ENCODE results near the gene ZNF274. TPM values are rescaled to one million over a fixed set of nuclear protein-coding genes. Genes with fewer than 3 reads are reported as not detected.

The ZNF274 gene
- total RNA-seq, 4 donors from 2014 or later: 10.8 to 34.3 (median 29.7) TPM

DNA sequence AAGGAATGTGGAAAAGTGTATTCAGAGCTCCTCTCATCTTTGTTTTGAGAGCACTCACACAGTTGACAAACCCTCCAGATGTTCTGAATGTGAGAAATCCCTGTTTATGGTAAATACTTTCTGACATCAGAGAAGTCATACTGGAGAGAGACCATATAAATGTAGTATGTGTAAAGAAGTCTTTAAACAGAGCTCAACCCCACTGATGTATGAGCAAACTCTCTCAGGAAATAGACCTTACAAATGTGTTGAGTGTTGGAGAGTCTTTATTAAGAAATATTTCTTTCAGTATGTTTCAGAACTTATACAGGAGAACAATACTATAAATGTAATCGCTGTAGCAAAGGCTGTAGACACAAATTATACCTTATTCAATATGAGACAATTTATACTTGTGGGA is 16.6 kb upstream of the ZNF274 start:
- intact Hi-C loops (cut with DNase I; ENCODE audit: low total_unique reads): loop anchor here (5.0 kb wide), 1 partner anchor 1469 kb away; no protein-coding TSS in a partner anchor

DNA sequence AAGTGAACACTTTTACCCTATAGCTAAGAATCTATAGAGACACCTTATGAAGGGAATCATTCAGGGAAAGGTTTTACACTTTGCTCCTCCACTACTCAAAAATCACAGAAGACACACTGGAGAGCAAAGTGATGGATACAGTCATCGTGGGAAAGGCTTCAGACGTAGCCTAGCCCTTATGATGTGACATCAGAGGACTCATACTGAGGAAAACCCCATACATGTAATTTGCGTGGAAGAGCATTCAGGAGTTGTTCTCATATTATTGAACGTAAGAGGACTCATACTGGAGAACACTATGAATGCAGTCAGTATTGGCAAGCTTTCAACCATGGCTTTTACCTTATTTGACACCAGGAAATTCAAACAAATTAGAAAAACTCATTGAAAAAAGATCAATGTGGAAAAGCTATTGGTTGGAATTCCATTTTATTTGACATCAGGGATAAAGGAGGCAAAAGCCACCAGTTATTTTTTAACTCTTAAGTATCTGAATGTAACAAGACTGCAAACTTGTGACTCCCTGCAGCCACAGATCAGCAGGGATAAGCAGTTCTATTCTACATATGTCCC is 16.1 kb upstream of the ZNF274 start:
- no peak overlapping the region for H3K27ac ChIP-seq
- peaks cover 0 to 50% of the 10 kb centered on the region in 2 donors for H3K9me3 ChIP-seq
- no peak for DNase-seq
- no peaks in the 10 kb centered on the region for H3K27me3 ChIP-seq
- intact Hi-C loops (cut with DNase I; ENCODE audit: low total_unique reads): loop anchor here (5.0 kb wide), 1 partner anchor 1469 kb away; no protein-coding TSS in a partner anchor
- no peak for TF ChIP-seq POLR2A (IDR thresholded peaks at IDR 0.05)
- no peak for TF ChIP-seq CTCF (IDR thresholded peaks at IDR 0.05)
- H3K36me3 ChIP-seq: no peaks in the 10 kb centered on the region
- no peaks in the 10 kb centered on the region for H3K4me1 ChIP-seq
- no peak overlapping the region for H3K4me3 ChIP-seq

More for the DNA sequence above, 16.6 kb upstream of the ZNF274 start:
- peaks cover 0 to 49% of the 10 kb centered on the region in 2 donors for H3K9me3 ChIP-seq
- no peak overlapping the region for H3K27ac ChIP-seq
- no peak for DNase-seq
- H3K4me3 ChIP-seq: no peak overlapping the region
- H3K36me3 ChIP-seq: no peaks in the 10 kb centered on the region
- no peaks in the 10 kb centered on the region for H3K27me3 ChIP-seq
- no peaks in the 10 kb centered on the region for H3K4me1 ChIP-seq
- no peak for TF ChIP-seq CTCF (IDR thresholded peaks at IDR 0.05)
- TF ChIP-seq POLR2A (IDR thresholded peaks at IDR 0.05): no peak

DNA sequence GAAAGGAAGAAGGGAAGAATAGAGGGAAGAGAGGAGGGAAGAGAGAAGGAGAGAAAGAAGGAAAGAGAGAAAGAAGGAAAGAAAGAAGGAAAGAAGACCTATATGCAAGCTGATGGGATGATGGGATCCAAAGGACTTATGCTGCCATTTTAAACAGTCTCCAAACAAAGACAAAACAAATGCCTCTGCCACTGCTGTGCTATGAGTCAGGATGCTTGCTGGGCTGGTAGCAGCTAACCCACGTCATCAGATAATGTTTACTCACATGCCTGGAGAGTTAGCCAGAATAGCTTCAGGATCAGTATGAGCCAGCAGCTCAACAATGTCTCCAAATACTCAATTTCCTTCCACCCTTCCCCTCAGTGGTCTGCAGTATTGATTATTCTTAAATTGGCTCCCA is 12.0 kb upstream of the ZNF274 start:
- Histone ChIP-seq H3K4me3 (no peak overlapping the region), H3K4me1 (no peaks in the 10 kb centered on the region), H3K27ac (no peak overlapping the region), H3K9me3 (peaks cover 0 to 55% of the 10 kb centered on the region in 2 donors), H3K27me3 (no peaks in the 10 kb centered on the region), H3K36me3 (no peaks in the 10 kb centered on the region)
- no peak for DNase-seq
- TF ChIP-seq POLR2A (IDR thresholded peaks at IDR 0.05): no peak
- TF ChIP-seq CTCF (IDR thresholded peaks at IDR 0.05): no peak
- intact Hi-C loops (cut with DNase I; ENCODE audit: low total_unique reads): no loop called here

DNA sequence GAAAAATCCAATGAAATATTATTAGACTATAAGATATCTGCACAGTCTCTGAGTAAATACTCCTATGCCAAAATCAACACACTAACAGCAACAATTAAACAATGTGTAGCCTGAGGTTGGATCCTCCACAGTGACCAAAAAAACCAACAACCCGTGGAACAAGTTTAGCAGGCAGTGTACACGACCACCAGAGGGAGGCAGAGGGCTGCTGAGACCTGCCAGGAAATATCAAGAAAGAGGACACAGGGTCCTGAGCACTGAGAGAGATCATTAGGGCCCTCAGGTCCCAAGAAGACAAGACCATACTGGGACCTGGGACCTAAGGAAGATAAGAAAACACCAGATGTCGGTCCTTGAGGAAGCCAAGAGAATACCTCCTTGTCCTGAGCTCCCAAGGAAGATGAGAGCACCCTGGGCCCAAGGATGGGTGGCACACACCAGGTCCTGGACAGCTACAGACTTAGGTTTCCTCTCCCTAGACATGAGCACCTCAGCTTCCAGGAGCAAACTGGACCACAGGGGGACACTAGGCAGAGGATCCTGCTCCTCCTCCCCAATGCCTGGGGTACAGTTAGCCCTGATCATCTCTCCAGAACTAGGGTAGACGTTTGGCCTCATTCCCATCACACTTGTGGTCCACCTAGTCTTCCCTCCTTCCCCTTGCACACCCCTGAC is 822 bp upstream of the ZNF274 start:
- TF ChIP-seq POLR2A (IDR thresholded peaks at IDR 0.05): no peak
- TF ChIP-seq CTCF (IDR thresholded peaks at IDR 0.05): no peak
- H3K9me3 ChIP-seq: peaks cover 0 to 95% of the 10 kb centered on the region in 2 donors
- no peaks in the 10 kb centered on the region for H3K36me3 ChIP-seq
- H3K27me3 ChIP-seq: no peaks in the 10 kb centered on the region
- DNase-seq: no peak
- peak overlapping the region in 1 of 2 donors; percentile 84 for H3K4me3 ChIP-seq
- intact Hi-C loops (cut with DNase I; ENCODE audit: low total_unique reads): no loop called here
- H3K4me1 ChIP-seq: no peaks in the 10 kb centered on the region
- peak overlapping the region; percentile 96 to 98 for H3K27ac ChIP-seq

DNA sequence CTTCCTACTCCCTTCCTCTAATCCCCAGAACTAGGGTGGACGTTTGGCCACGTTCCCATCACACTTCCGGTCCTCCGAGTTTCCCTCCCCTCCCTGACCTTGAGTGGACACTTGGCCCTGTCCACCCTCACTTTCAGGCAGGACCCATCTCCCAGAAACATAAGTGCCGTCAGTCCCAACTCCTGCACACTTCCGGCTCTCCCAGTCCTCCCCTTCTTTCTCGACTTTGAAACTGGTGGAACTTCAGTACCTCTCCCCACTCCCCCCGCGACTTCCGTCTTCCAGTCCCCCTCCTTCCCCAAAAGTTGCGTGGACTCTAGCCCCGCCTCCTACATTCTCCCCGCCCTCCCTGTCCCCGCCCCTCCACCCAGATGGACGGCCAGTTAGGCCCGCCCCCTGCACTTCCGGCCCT is 278 bp upstream of the ZNF274 start:
- DNase-seq: no peak
- TF ChIP-seq CTCF (IDR thresholded peaks at IDR 0.05): no peak
- TF ChIP-seq POLR2A (IDR thresholded peaks at IDR 0.05): no peak
- Histone ChIP-seq H3K9me3 (peaks cover 0 to 98% of the 10 kb centered on the region in 2 donors), H3K36me3 (no peaks in the 10 kb centered on the region), H3K4me3 (peak overlapping the region; percentile 49 to 84), H3K4me1 (no peaks in the 10 kb centered on the region), H3K27ac (peak overlapping the region; percentile 96 to 98), H3K27me3 (no peaks in the 10 kb centered on the region)
- intact Hi-C loops (cut with DNase I; ENCODE audit: low total_unique reads): no loop called here

Measured in uterus (tissue), 4 donors.